Neural crest cell (in vitro differentiated cells): ENCODE measurements around the gene C11orf86. TPM values are rescaled to one million over a fixed set of nuclear protein-coding genes. Genes with fewer than 3 reads are reported as not detected.

ENCODE experiments used
- DNase-seq: peaks from one replicate; pipeline ENCODE4 v3.0.0; 2021; ENCODE audit warnings: low read depth, mixed read lengths, low spot score
- H3K27ac Mint-ChIP-seq: one replicate; pipeline ENCODE4 v1.8.0; 2021; ENCODE audit warnings: mild to moderate bottlenecking, mixed read lengths; ENCODE audit not compliant: unreplicated experiment
- H3K27me3 Mint-ChIP-seq: 2 replicates; pipeline ENCODE4 v1.8.0; 2021; ENCODE audit warnings: low read depth, mild to moderate bottlenecking, mixed read lengths
- H3K36me3 Mint-ChIP-seq: 2 replicates; pipeline ENCODE4 v1.8.0; 2021; ENCODE audit warnings: low read depth, mild to moderate bottlenecking, mixed read lengths
- H3K4me1 Mint-ChIP-seq: 2 replicates; pipeline ENCODE4 v1.8.0; 2021; ENCODE audit warnings: mixed read lengths
- H3K4me3 Mint-ChIP-seq: one replicate; pipeline ENCODE4 v1.8.0; 2021; ENCODE audit warnings: mild to moderate bottlenecking, mixed read lengths
- H3K9me3 Mint-ChIP-seq: 2 replicates; pipeline ENCODE4 v1.8.0; 2021; ENCODE audit warnings: mixed read lengths
- CTCF ChIP-seq: fragments of 200-600 bp; sonication (generic); conservative IDR thresholded peaks from 2 replicates; pipeline ENCODE4 v1.5.0; 2021; ENCODE audit warnings: antibody characterized with exemption, mild to moderate bottlenecking
- microRNA-seq: library from miRNA; unstranded; fragments of <30 nt; microRNA quantifications from one replicate; pipeline ENCODE4, GENCODE V29; 2020
- total RNA-seq: library from RNA; stranded (reverse); gene quantifications from 2 replicates; pipeline ENCODE4 v1.2.1, GENCODE V29; 2021

Gene C11orf86
- total RNA-seq, 1 donor from 2014 or later = not detected

GRCh38 chr11:67023957-67024353, 48.9 kb downstream of the C11orf86 start:
- no peaks in the 10 kb centered on the region for H3K36me3 Mint-ChIP-seq
- no peak for DNase-seq
- H3K27me3 Mint-ChIP-seq = peaks cover 65% of the 10 kb centered on the region
- H3K4me3 Mint-ChIP-seq = no peak overlapping the region
- H3K9me3 Mint-ChIP-seq = no peaks in the 10 kb centered on the region
- TF ChIP-seq CTCF = no peak
- H3K4me1 Mint-ChIP-seq = peaks cover 8% of the 10 kb centered on the region
- no peak overlapping the region for H3K27ac Mint-ChIP-seq

- no peaks in the 10 kb centered on the region for H3K9me3 Mint-ChIP-seq
- no peaks in the 10 kb centered on the region for H3K36me3 Mint-ChIP-seq
- H3K4me1 Mint-ChIP-seq = peaks cover 8% of the 10 kb centered on the region
- no peak overlapping the region for H3K27ac Mint-ChIP-seq
- H3K4me3 Mint-ChIP-seq = no peak overlapping the region
- H3K27me3 Mint-ChIP-seq = peaks cover 64% of the 10 kb centered on the region
- DNase-seq = no peak
- TF ChIP-seq CTCF = no peak
Measured at GRCh38 chr11:67024410-67024809, 49.3 kb downstream of the C11orf86 start.

GRCh38 chr11:67024966-67025365, 49.9 kb downstream of the C11orf86 start:
- no peak for DNase-seq
- no peaks in the 10 kb centered on the region for H3K9me3 Mint-ChIP-seq
- H3K27ac Mint-ChIP-seq = no peak overlapping the region
- peaks cover 8% of the 10 kb centered on the region for H3K4me1 Mint-ChIP-seq
- peaks cover 62% of the 10 kb centered on the region for H3K27me3 Mint-ChIP-seq
- no peaks in the 10 kb centered on the region for H3K36me3 Mint-ChIP-seq
- no peak for TF ChIP-seq CTCF
- no peak overlapping the region for H3K4me3 Mint-ChIP-seq

- H3K36me3 Mint-ChIP-seq = no peaks in the 10 kb centered on the region
- no peak for TF ChIP-seq CTCF
- H3K9me3 Mint-ChIP-seq = no peaks in the 10 kb centered on the region
- H3K27ac Mint-ChIP-seq = no peak overlapping the region
- no peak overlapping the region for H3K4me3 Mint-ChIP-seq
- H3K4me1 Mint-ChIP-seq = peaks cover 8% of the 10 kb centered on the region
- H3K27me3 Mint-ChIP-seq = peaks cover 61% of the 10 kb centered on the region
- DNase-seq = no peak
Measured at GRCh38 chr11:67025750-67026149, 50.6 kb downstream of the C11orf86 start.

Small RNA genes within 50 kb of the gene (microRNA-seq; reads per million reads assigned to microRNA genes)
- not detected for gene MIR3163

Other genes starting within 250 kb of the C11orf86 start
- gene SPTBN2, start 246.1 kb upstream of the C11orf86 start, total RNA-seq = 34.1 and 43.6 TPM in 2 replicates
- 34.3 and 35.8 TPM in 2 replicates for gene RCE1, start 131.9 kb upstream of the C11orf86 start, total RNA-seq
- 36.2 and 37.2 TPM in 2 replicates for gene LRFN4, start 118.2 kb upstream of the C11orf86 start, total RNA-seq
- 51.9 and 53.6 TPM in 2 replicates for gene PC, start 16.9 kb upstream of the C11orf86 start, total RNA-seq
- 0.44 and 0.48 TPM in 2 replicates for gene SYT12, start 47.8 kb downstream of the C11orf86 start, total RNA-seq
- 1.7 and 2.1 TPM in 2 replicates for gene RHOD, start 81.5 kb downstream of the C11orf86 start, total RNA-seq
- 67.4 and 69.3 TPM in 2 replicates for gene KDM2A, start 144.0 kb downstream of the C11orf86 start, total RNA-seq